ENCODE data around the gene NCBP3. TPM values are rescaled to one million over a fixed set of nuclear protein-coding genes. Genes with fewer than 3 reads are reported as not detected.

Gene NCBP3
- total RNA-seq, 4 donors from 2014 or later: 15.0 to 33.9 (median 21.9) TPM

- TF ChIP-seq EP300 (IDR thresholded peaks at IDR 0.05) (no peak), POLR2A (IDR thresholded peaks at IDR 0.05; ENCODE audit: low read depth) (no peak), POLR2AphosphoS5 (IDR thresholded peaks at IDR 0.05) (no peak)
- TF ChIP-seq, protein P1, sequence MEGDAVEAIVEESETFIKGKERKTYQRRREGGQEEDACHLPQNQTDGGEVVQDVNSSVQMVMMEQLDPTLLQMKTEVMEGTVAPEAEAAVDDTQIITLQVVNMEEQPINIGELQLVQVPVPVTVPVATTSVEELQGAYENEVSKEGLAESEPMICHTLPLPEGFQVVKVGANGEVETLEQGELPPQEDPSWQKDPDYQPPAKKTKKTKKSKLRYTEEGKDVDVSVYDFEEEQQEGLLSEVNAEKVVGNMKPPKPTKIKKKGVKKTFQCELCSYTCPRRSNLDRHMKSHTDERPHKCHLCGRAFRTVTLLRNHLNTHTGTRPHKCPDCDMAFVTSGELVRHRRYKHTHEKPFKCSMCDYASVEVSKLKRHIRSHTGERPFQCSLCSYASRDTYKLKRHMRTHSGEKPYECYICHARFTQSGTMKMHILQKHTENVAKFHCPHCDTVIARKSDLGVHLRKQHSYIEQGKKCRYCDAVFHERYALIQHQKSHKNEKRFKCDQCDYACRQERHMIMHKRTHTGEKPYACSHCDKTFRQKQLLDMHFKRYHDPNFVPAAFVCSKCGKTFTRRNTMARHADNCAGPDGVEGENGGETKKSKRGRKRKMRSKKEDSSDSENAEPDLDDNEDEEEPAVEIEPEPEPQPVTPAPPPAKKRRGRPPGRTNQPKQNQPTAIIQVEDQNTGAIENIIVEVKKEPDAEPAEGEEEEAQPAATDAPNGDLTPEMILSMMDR (IDR thresholded peaks at IDR 0.05): no peak
- intact Hi-C loops (cut with DNase I): no loop called here
- no peaks in the 10 kb centered on the region for H3K9me3 ChIP-seq
- DNase-seq (ENCODE audit: extremely low spot score): no peak
- WGBS: 94% methylated on average over 8 of the region's 15 CpGs
- no peak overlapping the region for H3K4me3 ChIP-seq
- H3K4me1 ChIP-seq: no peaks in the 10 kb centered on the region
- no peak overlapping the region for H3K27ac ChIP-seq (replicated peaks in 1 of 4)
- H3K27me3 ChIP-seq: no peaks in the 10 kb centered on the region
- H3K36me3 ChIP-seq: peaks cover 53 to 100% (median 93%) of the 10 kb centered on the region in 4 donors
Observed at GRCh38 chr17:3813171-3813570, 32.9 kb downstream of the NCBP3 start.

DNA sequence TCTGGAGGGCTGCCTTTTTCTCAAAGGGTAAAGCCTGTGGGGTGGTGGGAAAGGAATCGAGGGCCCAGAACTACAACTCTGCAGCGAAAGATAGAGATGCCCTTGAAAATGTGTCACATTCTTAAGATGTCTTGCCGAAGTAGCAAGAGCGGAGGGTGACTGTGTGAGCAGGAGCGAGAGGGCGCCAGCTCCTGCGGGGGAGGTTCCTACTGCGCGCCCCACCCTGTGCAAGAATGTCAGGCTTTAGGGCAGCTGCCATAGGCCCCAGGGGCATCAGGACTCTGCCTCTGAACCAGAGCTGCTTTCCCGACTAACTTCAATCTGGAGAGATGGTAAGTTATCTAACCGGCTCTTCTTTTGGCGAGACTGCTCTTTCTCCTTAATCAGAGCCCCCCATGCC lies 33.3 kb downstream of the NCBP3 start:
- Histone ChIP-seq H3K4me3 (no peak overlapping the region), H3K9me3 (no peaks in the 10 kb centered on the region), H3K36me3 (peaks cover 54 to 100% (median 93%) of the 10 kb centered on the region in 4 donors), H3K4me1 (no peaks in the 10 kb centered on the region), H3K27me3 (no peaks in the 10 kb centered on the region), H3K27ac (replicated peaks in 1 of 4) (no peak overlapping the region)
- 93% methylated on average over 12 of the region's 12 CpGs for WGBS
- no peak for DNase-seq (ENCODE audit: extremely low spot score)
- TF ChIP-seq POLR2AphosphoS5 (IDR thresholded peaks at IDR 0.05) (no peak), EP300 (IDR thresholded peaks at IDR 0.05) (no peak), POLR2A (IDR thresholded peaks at IDR 0.05; ENCODE audit: low read depth) (no peak)
- TF ChIP-seq, protein P1 (IDR thresholded peaks at IDR 0.05): no peak
- intact Hi-C loops (cut with DNase I): no loop called here

- intact Hi-C loops (cut with DNase I): no loop called here
- H3K9me3 ChIP-seq: no peaks in the 10 kb centered on the region
- TF ChIP-seq POLR2AphosphoS5 (IDR thresholded peaks at IDR 0.05): no peak
- no peak for TF ChIP-seq EP300 (IDR thresholded peaks at IDR 0.05)
- TF ChIP-seq, protein P1 (IDR thresholded peaks at IDR 0.05): no peak
- TF ChIP-seq POLR2A (IDR thresholded peaks at IDR 0.05; ENCODE audit: low read depth): no peak
- H3K4me1 ChIP-seq: no peaks in the 10 kb centered on the region
- peaks cover 53 to 100% (median 94%) of the 10 kb centered on the region in 4 donors for H3K36me3 ChIP-seq
- H3K4me3 ChIP-seq: no peak overlapping the region
- no peak overlapping the region for H3K27ac ChIP-seq (replicated peaks in 1 of 4)
- WGBS: 86% methylated on average over 10 of the region's 10 CpGs
- no peak for DNase-seq (ENCODE audit: extremely low spot score)
- no peaks in the 10 kb centered on the region for H3K27me3 ChIP-seq
Observed at GRCh38 chr17:3812284-3812683, 33.8 kb downstream of the NCBP3 start.

DNA sequence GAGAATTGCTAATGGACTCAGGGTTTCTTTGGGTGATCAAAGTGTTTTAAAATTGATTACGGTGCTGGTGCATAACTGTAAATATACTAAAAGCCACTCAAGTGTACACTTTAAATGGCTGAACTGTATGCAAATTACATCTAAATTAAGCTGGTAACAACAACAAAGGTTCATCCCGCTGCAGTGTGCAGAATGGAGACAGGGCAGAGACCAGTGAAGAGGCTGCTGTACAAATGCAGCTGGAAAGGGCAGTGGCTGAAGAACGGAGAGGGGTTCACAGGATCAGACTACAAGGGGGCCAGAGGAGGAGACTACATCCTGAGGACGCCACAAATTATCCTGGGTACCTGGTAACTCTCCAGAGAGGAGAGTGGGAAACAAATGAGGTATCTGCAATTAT lies 36.0 kb downstream of the NCBP3 start:
- Histone ChIP-seq H3K4me1 (no peaks in the 10 kb centered on the region), H3K27me3 (no peaks in the 10 kb centered on the region), H3K27ac (replicated peaks in 1 of 4) (no peak overlapping the region), H3K9me3 (no peaks in the 10 kb centered on the region), H3K36me3 (peaks cover 45 to 93% (median 79%) of the 10 kb centered on the region in 4 donors), H3K4me3 (no peak overlapping the region)
- TF ChIP-seq, protein P1 (IDR thresholded peaks at IDR 0.05): no peak
- TF ChIP-seq EP300 (IDR thresholded peaks at IDR 0.05) (no peak), POLR2AphosphoS5 (IDR thresholded peaks at IDR 0.05) (no peak), POLR2A (IDR thresholded peaks at IDR 0.05; ENCODE audit: low read depth) (no peak)
- intact Hi-C loops (cut with DNase I): no loop called here
- 95% methylated on average over 4 of the region's 4 CpGs for WGBS
- no peak for DNase-seq (ENCODE audit: extremely low spot score)

DNA sequence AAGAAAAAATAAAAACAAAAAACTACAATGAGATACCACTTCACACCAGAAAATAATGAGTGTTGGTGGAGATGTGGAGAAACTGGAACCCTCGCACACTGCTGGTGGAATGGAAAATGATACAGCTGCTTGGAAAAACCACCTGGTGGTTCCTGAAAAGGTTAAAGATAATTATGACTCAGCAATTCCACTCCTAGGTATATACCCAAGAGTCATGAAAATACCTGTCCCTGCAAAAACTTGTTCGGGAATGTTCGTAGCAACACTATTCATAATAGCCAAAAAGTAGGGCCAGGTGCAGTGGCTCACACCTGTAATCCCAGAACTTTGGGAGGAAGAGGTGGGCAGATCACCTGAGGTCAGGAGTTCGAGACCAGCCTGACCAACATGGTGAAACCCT lies 36.9 kb downstream of the NCBP3 start:
- no peak overlapping the region for H3K27ac ChIP-seq (replicated peaks in 1 of 4)
- H3K4me1 ChIP-seq: no peaks in the 10 kb centered on the region
- H3K27me3 ChIP-seq: no peaks in the 10 kb centered on the region
- H3K9me3 ChIP-seq: no peaks in the 10 kb centered on the region
- no peak overlapping the region for H3K4me3 ChIP-seq
- DNase-seq (ENCODE audit: extremely low spot score): no peak
- peaks cover 36 to 86% (median 70%) of the 10 kb centered on the region in 4 donors for H3K36me3 ChIP-seq
- intact Hi-C loops (cut with DNase I): no loop called here
- whole genome bisulfite sequencing: 95% methylated on average over 4 of the region's 4 CpGs
- TF ChIP-seq POLR2A (IDR thresholded peaks at IDR 0.05; ENCODE audit: low read depth) (no peak), EP300 (IDR thresholded peaks at IDR 0.05) (no peak), POLR2AphosphoS5 (IDR thresholded peaks at IDR 0.05) (no peak)
- TF ChIP-seq, protein P1 (IDR thresholded peaks at IDR 0.05): no peak
